Activated CD4-positive, CD25-positive, alpha-beta regulatory T cell treated with anti-CD3 and anti-CD28 coated beads, Interleukin-2, amount 50 U/mL, for 16 hours (primary cell): Measurements from ENCODE around the gene NPC2.
A peak's percentile ranks its signal among the peaks of the same experiment; 100 is the strongest.

Experiments used
- DNase-seq: peaks from one replicate; pipeline ENCODE4 v3.0.0-alpha.2; 2020; ENCODE audit warnings: low read depth, low spot score

NPC2 gene

GRCh38 chr14:74503291-74503937, 10.3 kb upstream of the NPC2 start:
- no peak for DNase-seq

GRCh38 chr14:74502236-74503019, 9.3 kb upstream of the NPC2 start:
- DNase-seq, result no peak

DNA sequence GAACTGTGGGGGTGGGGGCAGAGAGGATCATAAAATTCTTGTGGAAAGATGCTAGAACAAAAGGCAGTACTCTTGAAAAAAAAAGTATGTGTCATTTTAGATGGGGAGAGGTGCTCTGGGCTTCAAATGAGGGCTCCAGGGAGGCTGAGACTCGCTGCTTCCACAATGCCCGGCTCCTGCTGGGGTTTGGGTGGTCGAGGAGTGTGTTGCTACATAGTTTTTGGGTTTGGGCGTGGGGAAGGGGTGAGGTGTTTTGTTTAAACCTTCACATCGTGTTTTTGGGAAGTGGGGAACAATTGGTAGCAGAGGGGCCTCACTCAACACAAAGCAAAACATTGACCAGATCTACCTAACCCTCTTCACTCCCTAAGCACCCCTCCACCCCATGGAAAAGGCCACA, 8.6 kb upstream of the NPC2 start:
- DNase-seq, result no peak

DNA sequence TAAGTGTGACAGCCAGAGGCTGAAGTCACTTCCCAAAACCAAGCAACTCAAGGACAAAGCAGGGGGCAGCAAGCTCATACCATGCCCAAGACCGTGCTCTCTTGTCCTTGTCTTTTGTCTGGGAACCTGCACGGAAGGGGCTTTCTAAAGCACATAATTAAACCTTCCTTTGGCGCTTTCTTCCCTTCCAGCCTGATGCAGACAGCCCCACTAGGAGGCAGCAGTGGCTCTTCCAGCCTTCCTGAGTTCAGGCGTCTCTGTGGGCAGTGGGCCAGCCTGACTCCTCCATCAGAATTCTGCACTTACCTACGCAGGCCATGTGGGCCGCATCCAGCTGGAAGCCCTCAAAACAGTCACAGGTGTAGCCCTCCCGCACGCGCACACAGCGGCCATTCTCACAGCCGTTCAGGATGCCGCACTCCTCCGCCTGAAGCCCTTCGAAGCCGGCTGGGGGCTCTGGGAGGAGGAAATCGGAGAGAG, 8.1 kb upstream of the NPC2 start:
- no peak for DNase-seq

- DNase-seq, result no peak
Observed at GRCh38 chr14:74500417-74501134, 7.5 kb upstream of the NPC2 start.

GRCh38 chr14:74495356-74495755, 2.3 kb upstream of the NPC2 start:
- no peak for DNase-seq

- peak; percentile 98 for DNase-seq
Observed at GRCh38 chr14:74493343-74494261, 497 bp upstream of the NPC2 start, which contains the start of gene ISCA2. Gene ISCA2 (plus strand): TSS chr14:74493765. CDS start chr14:74493775, 10 bp downstream.

DNA sequence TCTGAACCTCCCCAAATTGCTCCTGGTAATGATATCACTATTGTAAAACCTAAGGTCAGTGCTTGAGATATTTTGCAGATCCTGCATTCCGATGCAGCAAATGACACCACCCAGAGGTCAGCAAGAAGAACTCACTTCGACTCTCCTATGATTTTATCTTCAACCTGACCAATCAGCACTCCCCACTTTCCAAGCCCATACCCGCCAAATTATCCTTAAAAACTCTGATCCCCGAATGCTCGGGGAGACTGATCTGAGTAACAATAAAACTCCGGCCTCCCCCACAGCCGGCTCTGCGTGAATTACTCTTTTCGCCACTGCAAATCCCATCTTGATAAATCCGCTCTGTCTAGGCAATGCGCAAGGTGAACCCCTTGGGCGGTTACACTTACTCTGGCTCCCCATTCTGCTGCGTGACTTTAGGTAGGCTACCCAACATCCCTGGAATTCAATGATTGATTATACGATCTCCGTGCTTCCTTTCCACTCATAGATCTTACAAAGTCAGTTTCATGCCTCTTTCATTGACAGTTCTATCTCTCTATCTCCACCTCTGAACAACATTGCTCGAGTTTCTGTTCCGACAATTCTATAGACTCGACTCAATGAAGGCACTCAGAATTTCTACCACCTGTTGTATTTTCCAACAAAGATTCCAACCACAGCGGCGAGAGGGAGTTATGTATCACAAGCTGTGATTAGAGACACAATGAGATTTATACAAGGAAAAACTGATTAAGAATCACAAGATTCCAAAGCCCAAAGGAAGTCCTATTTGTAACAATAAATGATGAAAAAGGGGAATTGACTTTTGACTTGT, 939 bp downstream of the NPC2 start:
- no peak for DNase-seq

GRCh38 chr14:74490486-74490885, 2.6 kb downstream of the NPC2 start:
- DNase-seq, result no peak

- DNase-seq, result no peak
Observed at GRCh38 chr14:74488786-74489397, 4.2 kb downstream of the NPC2 start.

GRCh38 chr14:74486164-74486563, 6.9 kb downstream of the NPC2 start:
- DNase-seq, result no peak

- no peak for DNase-seq
Observed at GRCh38 chr14:74483321-74483720, 9.8 kb downstream of the NPC2 start.

- no peak for DNase-seq
Observed at GRCh38 chr14:74482571-74482970, 10.5 kb downstream of the NPC2 start.

- DNase-seq, result no peak
Observed at GRCh38 chr14:74480046-74480445, 13.1 kb downstream of the NPC2 start.

GRCh38 chr14:74478996-74479635, 14.0 kb downstream of the NPC2 start:
- DNase-seq, result no peak

- no peak for DNase-seq
Observed at GRCh38 chr14:74476607-74477006, 16.5 kb downstream of the NPC2 start.

- DNase-seq, result no peak
Observed at GRCh38 chr14:74476107-74476506, 17.0 kb downstream of the NPC2 start.

DNA sequence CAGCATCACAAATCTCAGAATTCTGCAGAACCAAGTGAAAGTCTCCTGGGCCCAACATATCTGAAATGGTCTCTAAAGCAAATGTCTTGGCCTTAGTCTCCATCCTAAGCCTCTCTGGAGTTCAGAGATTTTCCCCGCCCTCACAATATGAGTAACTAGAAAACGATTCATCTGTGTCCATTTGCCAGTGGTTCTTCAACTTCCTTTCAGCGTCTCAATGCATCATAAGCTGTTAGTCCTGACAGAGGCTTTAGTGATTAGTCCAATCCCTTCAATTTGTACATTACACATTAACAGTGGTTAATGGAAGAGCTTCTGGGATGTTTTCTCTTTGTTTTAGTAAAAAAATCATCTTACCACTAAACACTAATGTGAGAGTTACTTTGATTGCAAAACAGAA, 17.4 kb downstream of the NPC2 start:
- no peak for DNase-seq

GRCh38 chr14:74474376-74474775, 18.7 kb downstream of the NPC2 start:
- no peak for DNase-seq

DNA sequence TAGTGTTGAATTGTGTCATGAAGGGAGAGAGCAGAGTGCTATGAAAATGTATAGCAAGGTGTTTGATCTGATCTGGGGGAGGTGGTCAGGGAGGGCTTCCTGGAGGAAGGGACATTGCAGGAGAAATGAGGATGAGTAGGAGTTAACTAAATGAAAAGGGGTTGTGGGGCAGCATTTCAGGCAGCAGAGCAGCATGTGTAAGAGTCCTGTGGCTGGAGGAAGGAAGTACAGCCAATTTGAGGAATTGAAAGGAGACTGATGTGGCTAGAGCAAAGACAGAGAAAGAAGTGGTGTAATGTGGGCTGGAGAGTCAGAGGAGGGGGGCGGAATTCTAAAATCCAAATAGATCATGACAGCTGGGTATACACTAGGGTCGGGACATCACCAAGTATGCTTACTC, 20.5 kb downstream of the NPC2 start:
- no peak for DNase-seq
